Liver (tissue), 9 donors: Measurements from ENCODE around the gene TNKS2. TPM values are rescaled to one million over a fixed set of nuclear protein-coding genes. Genes with fewer than 3 reads are reported as not detected.

ENCODE experiments used
- DNase-seq: peaks from one replicate; pipeline ENCODE4 v3.0.0-alpha.2; 2017; ENCODE audit warnings: low spot score
- H3K27ac ChIP-seq, 2 donors: one replicate each; pipeline ENCODE4 v1.7.0; 2013; ENCODE audit warnings: inconsistent platforms in 2 of 2, low read length in 2 of 2, control low read depth in 1 of 2, low read depth in 1 of 2, mild to moderate bottlenecking in 1 of 2
- H3K27me3 ChIP-seq, 4 donors: one replicate each; pipeline versions ENCODE4 v1.6.1 to v1.7.0; 2013; ENCODE audit warnings: low read length in 3 of 4, inconsistent platforms in 1 of 4, mild to moderate bottlenecking in 1 of 4, moderate library complexity in 1 of 4; ENCODE audit not compliant: control insufficient read depth in 4 of 4, insufficient read depth in 4 of 4
- H3K36me3 ChIP-seq, 4 donors: one replicate each; pipeline versions ENCODE4 v1.6.1 to v1.7.0; 2013; ENCODE audit warnings: low read length in 3 of 4, mild to moderate bottlenecking in 3 of 4, low read depth in 1 of 4, moderate library complexity in 1 of 4; ENCODE audit not compliant: control insufficient read depth in 4 of 4, insufficient read depth in 3 of 4
- H3K4me1 ChIP-seq, 4 donors: one replicate each; pipeline versions ENCODE4 v1.6.1 to v1.7.0; 2013; ENCODE audit warnings: low read length in 3 of 4, mild to moderate bottlenecking in 3 of 4, moderate library complexity in 1 of 4; ENCODE audit not compliant: control insufficient read depth in 4 of 4, insufficient read depth in 4 of 4
- H3K4me3 ChIP-seq, 3 donors: one replicate each; pipeline versions ENCODE4 v1.6.1 to v1.7.0; 2013; ENCODE audit warnings: low read length in 3 of 3, control low read depth in 1 of 3, low read depth in 1 of 3, mild to moderate bottlenecking in 1 of 3
- H3K9ac ChIP-seq, 2 donors: one replicate each; pipeline ENCODE4 v1.7.0; 2013; ENCODE audit warnings: low read length in 2 of 2, mild to moderate bottlenecking in 2 of 2, moderate library complexity in 2 of 2, control low read depth in 1 of 2, low read depth in 1 of 2
- H3K9me3 ChIP-seq, 4 donors: one replicate each; pipeline versions ENCODE4 v1.6.1 to v1.7.0; 2013; ENCODE audit warnings: low read length in 3 of 4; ENCODE audit not compliant: control insufficient read depth in 4 of 4
- EGR1 ChIP-seq, 2 donors: IDR thresholded peaks; 2 replicates each; pipeline ENCODE4 v1.6.1; 2016 to 2018; ENCODE audit warnings: antibody characterized with exemption in 2 of 2, low read depth in 2 of 2
- FOXA1 ChIP-seq: IDR thresholded peaks from 2 replicates; pipeline ENCODE4 v1.6.1; 2016; ENCODE audit warnings: antibody characterized with exemption
- FOXA2 ChIP-seq: IDR thresholded peaks from 2 replicates; pipeline ENCODE4 v1.6.1; 2016; ENCODE audit warnings: antibody characterized with exemption
- GABPA ChIP-seq, 2 donors: IDR thresholded peaks in 1 of 2; conservative IDR thresholded peaks in 1 of 2; 2 replicates each; pipeline ENCODE4 v1.6.1; 2016; ENCODE audit warnings: antibody characterized with exemption in 2 of 2, mild to moderate bottlenecking in 1 of 2, moderate library complexity in 1 of 2
- HNF4A ChIP-seq, 2 donors: conservative IDR thresholded peaks; 2 replicates each; pipeline ENCODE4 v1.6.1; 2016; ENCODE audit warnings: antibody characterized with exemption in 2 of 2, mild to moderate bottlenecking in 2 of 2
- HNF4G ChIP-seq: IDR thresholded peaks from 2 replicates; pipeline ENCODE4 v1.6.1; 2016; ENCODE audit warnings: antibody characterized with exemption
- JUND ChIP-seq, 2 donors: IDR thresholded peaks; 2 replicates each; pipeline ENCODE4 v1.6.1; 2016; ENCODE audit warnings: antibody characterized with exemption in 2 of 2
- NR2F2 ChIP-seq: IDR thresholded peaks from 2 replicates; pipeline ENCODE4 v1.6.1; 2016; ENCODE audit warnings: antibody characterized with exemption
- RAD21 ChIP-seq, 2 donors: IDR thresholded peaks; 2 replicates each; pipeline ENCODE4 v1.6.1; 2016; ENCODE audit warnings: antibody characterized with exemption in 2 of 2, mild to moderate bottlenecking in 2 of 2
- RXRA ChIP-seq, 2 donors: IDR thresholded peaks; 2 replicates each; pipeline ENCODE4 v1.6.1; 2017 to 2018; ENCODE audit warnings: antibody characterized with exemption in 2 of 2, mild to moderate bottlenecking in 1 of 2
- SP1 ChIP-seq: IDR thresholded peaks from 2 replicates; pipeline ENCODE4 v1.6.1; 2018; ENCODE audit warnings: antibody characterized with exemption, mild to moderate bottlenecking
- TAF1 ChIP-seq: conservative IDR thresholded peaks from 2 replicates; pipeline ENCODE4 v1.6.1; 2016; ENCODE audit warnings: antibody characterized with exemption, mild to moderate bottlenecking
- YY1 ChIP-seq: IDR thresholded peaks from 2 replicates; pipeline ENCODE4 v1.6.1; 2016; ENCODE audit warnings: antibody characterized with exemption, mild to moderate bottlenecking
- WGBS: extraction: QIAGEN DNeasy Blood & Tissue Kit; methylation state at CpG from one replicate; pipeline ENCODE4 v1.1.7; 2013; 5-methylcytosine and 5-hydroxymethylcytosine counted together
- polyA plus RNA-seq, 2 donors: library from polyadenylated mRNA; stranded (reverse) in 1 of 2; unstranded in 1 of 2; fragments of 200-250 nt in 1 of 2; fragments of >200 nt in 1 of 2; fragmentation: Nextera tagmentation in 1 of 2; extraction: Ambion mirVana in 1 of 2; gene quantifications; one replicate each; pipeline versions ENCODE4 v1.2.1 to v1.2.3, GENCODE V29; 2013 to 2015
- total RNA-seq, 2 donors: library from RNA; depleted of rRNA; stranded (reverse); fragments of >200 nt; gene quantifications; one replicate each; pipeline ENCODE4 v1.2.3, GENCODE V29; 2014
- TF ChIP-seq, protein P1 (sequence below): IDR thresholded peaks from 2 replicates; pipeline ENCODE4 v1.6.1; 2016; ENCODE audit warnings: antibody characterized with exemption
- TF ChIP-seq, protein P2 (sequence below): IDR thresholded peaks from 2 replicates; pipeline ENCODE4 v1.6.1; 2016; ENCODE audit warnings: antibody characterized with exemption
- TF ChIP-seq, protein P3 (sequence below): IDR thresholded peaks from 2 replicates; pipeline ENCODE4 v1.6.1; 2016; ENCODE audit warnings: antibody characterized with exemption
- TF ChIP-seq, protein P4 (sequence below): fragments of 150-350 bp; IDR thresholded peaks from 2 replicates; pipeline ENCODE4 v1.5.1; 2017; ENCODE audit warnings: improper control_type of control experiment, low read depth, low read length; ENCODE audit not compliant: missing input control
- TF ChIP-seq, protein P5 (sequence below): IDR thresholded peaks from 2 replicates; pipeline ENCODE4 v1.6.1; 2016; ENCODE audit warnings: antibody characterized with exemption, mild to moderate bottlenecking
- donor health status: healthy.
- donor health status: healthy.
- donor health status: healthy.
- donor health status: healthy.
- donor health status: healthy.

TNKS2 gene
- total and polyA plus RNA-seq, 4 donors = 5.2 to 30.7 (median 18.2) TPM

DNA sequence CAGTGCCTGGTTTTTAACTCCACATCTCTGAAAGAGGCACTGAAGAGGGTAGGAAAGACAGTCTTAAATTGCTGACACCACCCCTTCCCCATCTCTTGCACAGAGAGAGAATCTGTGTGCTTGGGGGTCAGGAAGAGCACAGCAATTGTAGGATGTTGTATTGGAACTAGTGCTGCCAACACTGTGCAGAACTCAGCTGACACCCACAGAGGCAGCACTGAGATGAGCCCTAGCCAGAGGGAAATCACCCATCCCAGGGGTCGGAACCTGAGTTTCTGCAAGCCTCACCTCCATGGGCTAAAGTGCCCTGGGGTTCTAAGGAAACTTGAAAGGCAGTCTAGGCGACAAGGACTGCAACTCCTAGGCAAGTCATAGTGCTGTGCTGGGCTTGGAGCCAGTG is 11.0 kb upstream of the TNKS2 start (continued):
- TF ChIP-seq EGR1 (IDR thresholded peaks at IDR 0.05; ENCODE audit: low read depth in 2 of 2) = no peak
- TF ChIP-seq, protein P1, sequence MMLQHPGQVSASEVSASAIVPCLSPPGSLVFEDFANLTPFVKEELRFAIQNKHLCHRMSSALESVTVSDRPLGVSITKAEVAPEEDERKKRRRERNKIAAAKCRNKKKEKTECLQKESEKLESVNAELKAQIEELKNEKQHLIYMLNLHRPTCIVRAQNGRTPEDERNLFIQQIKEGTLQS = no peak
- TF ChIP-seq FOXA2 = no peak

DNA sequence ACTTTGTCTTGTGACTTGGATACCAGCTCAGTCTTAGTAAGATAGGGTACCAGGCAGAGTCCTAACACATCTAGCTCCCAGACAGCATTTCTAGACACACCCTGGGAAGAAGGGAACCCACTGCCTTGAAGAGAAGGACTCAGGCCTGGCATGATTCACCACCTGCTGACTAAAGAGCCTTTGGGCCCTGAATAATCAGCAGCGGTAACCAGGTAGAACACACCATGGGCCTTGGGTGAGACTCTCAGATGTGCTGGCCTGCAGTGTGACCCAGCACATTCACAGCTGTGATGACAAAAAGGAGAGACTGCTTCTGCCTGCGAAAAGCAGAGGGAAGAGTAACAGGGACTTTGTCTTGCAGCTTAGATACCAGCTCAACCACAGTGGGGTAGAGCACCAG is 10.4 kb upstream of the TNKS2 start:
- Histone ChIP-seq H3K9ac (no peak overlapping the region), H3K27ac (no peak overlapping the region), H3K27me3 (no peaks in the 10 kb centered on the region), H3K4me3 (no peak overlapping the region), H3K4me1 (peaks cover 0 to 7% (median 5%) of the 10 kb centered on the region in 4 donors), H3K9me3 (no peaks in the 10 kb centered on the region), H3K36me3 (no peaks in the 10 kb centered on the region)
- no peak for TF ChIP-seq SP1
- TF ChIP-seq NR2F2 = no peak
- TF ChIP-seq, protein P2, sequence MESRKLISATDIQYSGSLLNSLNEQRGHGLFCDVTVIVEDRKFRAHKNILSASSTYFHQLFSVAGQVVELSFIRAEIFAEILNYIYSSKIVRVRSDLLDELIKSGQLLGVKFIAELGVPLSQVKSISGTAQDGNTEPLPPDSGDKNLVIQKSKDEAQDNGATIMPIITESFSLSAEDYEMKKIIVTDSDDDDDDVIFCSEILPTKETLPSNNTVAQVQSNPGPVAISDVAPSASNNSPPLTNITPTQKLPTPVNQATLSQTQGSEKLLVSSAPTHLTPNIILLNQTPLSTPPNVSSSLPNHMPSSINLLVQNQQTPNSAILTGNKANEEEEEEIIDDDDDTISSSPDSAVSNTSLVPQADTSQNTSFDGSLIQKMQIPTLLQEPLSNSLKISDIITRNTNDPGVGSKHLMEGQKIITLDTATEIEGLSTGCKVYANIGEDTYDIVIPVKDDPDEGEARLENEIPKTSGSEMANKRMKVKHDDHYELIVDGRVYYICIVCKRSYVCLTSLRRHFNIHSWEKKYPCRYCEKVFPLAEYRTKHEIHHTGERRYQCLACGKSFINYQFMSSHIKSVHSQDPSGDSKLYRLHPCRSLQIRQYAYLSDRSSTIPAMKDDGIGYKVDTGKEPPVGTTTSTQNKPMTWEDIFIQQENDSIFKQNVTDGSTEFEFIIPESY = no peak
- no peak for TF ChIP-seq YY1
- TF ChIP-seq, protein P3, sequence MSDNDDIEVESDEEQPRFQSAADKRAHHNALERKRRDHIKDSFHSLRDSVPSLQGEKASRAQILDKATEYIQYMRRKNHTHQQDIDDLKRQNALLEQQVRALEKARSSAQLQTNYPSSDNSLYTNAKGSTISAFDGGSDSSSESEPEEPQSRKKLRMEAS = no peak
- TF ChIP-seq EGR1 (IDR thresholded peaks at IDR 0.05; ENCODE audit: low read depth in 2 of 2) = no peak
- TF ChIP-seq GABPA (IDR thresholded peaks at IDR 0.05 in 1 of 2, conservative IDR thresholded peaks at IDR 0.05 in 1 of 2) = no peak
- TF ChIP-seq TAF1 = no peak
- TF ChIP-seq, protein P4, sequence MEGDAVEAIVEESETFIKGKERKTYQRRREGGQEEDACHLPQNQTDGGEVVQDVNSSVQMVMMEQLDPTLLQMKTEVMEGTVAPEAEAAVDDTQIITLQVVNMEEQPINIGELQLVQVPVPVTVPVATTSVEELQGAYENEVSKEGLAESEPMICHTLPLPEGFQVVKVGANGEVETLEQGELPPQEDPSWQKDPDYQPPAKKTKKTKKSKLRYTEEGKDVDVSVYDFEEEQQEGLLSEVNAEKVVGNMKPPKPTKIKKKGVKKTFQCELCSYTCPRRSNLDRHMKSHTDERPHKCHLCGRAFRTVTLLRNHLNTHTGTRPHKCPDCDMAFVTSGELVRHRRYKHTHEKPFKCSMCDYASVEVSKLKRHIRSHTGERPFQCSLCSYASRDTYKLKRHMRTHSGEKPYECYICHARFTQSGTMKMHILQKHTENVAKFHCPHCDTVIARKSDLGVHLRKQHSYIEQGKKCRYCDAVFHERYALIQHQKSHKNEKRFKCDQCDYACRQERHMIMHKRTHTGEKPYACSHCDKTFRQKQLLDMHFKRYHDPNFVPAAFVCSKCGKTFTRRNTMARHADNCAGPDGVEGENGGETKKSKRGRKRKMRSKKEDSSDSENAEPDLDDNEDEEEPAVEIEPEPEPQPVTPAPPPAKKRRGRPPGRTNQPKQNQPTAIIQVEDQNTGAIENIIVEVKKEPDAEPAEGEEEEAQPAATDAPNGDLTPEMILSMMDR = no peak
- no peak for TF ChIP-seq RAD21 (IDR thresholded peaks at IDR 0.05)
- no peak for TF ChIP-seq HNF4G
- TF ChIP-seq FOXA2 = no peak
- no peak for TF ChIP-seq RXRA (IDR thresholded peaks at IDR 0.05)
- no peak for TF ChIP-seq HNF4A (conservative IDR thresholded peaks at IDR 0.05)
- TF ChIP-seq, protein P1 = no peak
- TF ChIP-seq, protein P5, sequence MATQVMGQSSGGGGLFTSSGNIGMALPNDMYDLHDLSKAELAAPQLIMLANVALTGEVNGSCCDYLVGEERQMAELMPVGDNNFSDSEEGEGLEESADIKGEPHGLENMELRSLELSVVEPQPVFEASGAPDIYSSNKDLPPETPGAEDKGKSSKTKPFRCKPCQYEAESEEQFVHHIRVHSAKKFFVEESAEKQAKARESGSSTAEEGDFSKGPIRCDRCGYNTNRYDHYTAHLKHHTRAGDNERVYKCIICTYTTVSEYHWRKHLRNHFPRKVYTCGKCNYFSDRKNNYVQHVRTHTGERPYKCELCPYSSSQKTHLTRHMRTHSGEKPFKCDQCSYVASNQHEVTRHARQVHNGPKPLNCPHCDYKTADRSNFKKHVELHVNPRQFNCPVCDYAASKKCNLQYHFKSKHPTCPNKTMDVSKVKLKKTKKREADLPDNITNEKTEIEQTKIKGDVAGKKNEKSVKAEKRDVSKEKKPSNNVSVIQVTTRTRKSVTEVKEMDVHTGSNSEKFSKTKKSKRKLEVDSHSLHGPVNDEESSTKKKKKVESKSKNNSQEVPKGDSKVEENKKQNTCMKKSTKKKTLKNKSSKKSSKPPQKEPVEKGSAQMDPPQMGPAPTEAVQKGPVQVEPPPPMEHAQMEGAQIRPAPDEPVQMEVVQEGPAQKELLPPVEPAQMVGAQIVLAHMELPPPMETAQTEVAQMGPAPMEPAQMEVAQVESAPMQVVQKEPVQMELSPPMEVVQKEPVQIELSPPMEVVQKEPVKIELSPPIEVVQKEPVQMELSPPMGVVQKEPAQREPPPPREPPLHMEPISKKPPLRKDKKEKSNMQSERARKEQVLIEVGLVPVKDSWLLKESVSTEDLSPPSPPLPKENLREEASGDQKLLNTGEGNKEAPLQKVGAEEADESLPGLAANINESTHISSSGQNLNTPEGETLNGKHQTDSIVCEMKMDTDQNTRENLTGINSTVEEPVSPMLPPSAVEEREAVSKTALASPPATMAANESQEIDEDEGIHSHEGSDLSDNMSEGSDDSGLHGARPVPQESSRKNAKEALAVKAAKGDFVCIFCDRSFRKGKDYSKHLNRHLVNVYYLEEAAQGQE = no peak
- TF ChIP-seq FOXA1 = no peak
- no peak for TF ChIP-seq JUND (IDR thresholded peaks at IDR 0.05)
- WGBS = 97% methylated on average over 2 of the region's 2 CpGs
- no peak for DNase-seq
